H9 (cell line): ENCODE measurements around the gene JPT2. TPM values are rescaled to one million over a fixed set of nuclear protein-coding genes. Genes with fewer than 3 reads are reported as not detected.

Source experiments
- DNase-seq: peaks from one replicate; pipeline ENCODE4 v3.0.0-alpha.2; 2017
- H2AFZ ChIP-seq: one replicate; pipeline ENCODE4 v1.6.1; 2013; ENCODE audit warnings: mild to moderate bottlenecking, low read length, control low read depth, moderate library complexity
- H2AK5ac ChIP-seq: 2 replicates; pipeline ENCODE4 v1.6.1; 2013; ENCODE audit warnings: low read length, control low read depth, mixed read lengths; ENCODE audit not compliant: insufficient read length
- H2BK120ac ChIP-seq: one replicate; pipeline ENCODE4 v1.6.1; 2013; ENCODE audit warnings: low read depth, mild to moderate bottlenecking, low read length, control low read depth, inconsistent platforms; ENCODE audit not compliant: poor library complexity, severe bottlenecking
- H2BK12ac ChIP-seq: 2 replicates; pipeline ENCODE4 v1.6.1; 2013; ENCODE audit warnings: low read length, control low read depth, mixed read lengths, low read depth; ENCODE audit not compliant: insufficient read length
- H2BK15ac ChIP-seq: 2 replicates; pipeline ENCODE4 v1.6.1; 2013; ENCODE audit warnings: low read depth, low read length, control low read depth
- H2BK20ac ChIP-seq: one replicate; pipeline ENCODE4 v1.6.1; 2013; ENCODE audit warnings: low read depth, mild to moderate bottlenecking, low read length, control low read depth, inconsistent platforms; ENCODE audit not compliant: poor library complexity, severe bottlenecking
- H2BK5ac ChIP-seq: 2 replicates; pipeline ENCODE4 v1.6.1; 2013; ENCODE audit warnings: low read length, control low read depth, mixed read lengths; ENCODE audit not compliant: insufficient read length
- H3K14ac ChIP-seq: 2 replicates; pipeline ENCODE4 v1.6.1; 2013; ENCODE audit warnings: low read length, control low read depth; ENCODE audit not compliant: insufficient read depth
- H3K18ac ChIP-seq: 2 replicates; pipeline ENCODE4 v1.6.1; 2013; ENCODE audit warnings: low read depth, mild to moderate bottlenecking, mixed read lengths, low read length, control low read depth; ENCODE audit not compliant: insufficient read length
- H3K23ac ChIP-seq: 2 replicates; pipeline ENCODE4 v1.6.1; 2013; ENCODE audit warnings: low read length, control low read depth, mixed read lengths, low read depth; ENCODE audit not compliant: insufficient read length
- H3K23me2 ChIP-seq: 2 replicates; pipeline ENCODE4 v1.6.1; 2013; ENCODE audit warnings: low read depth, mild to moderate bottlenecking, mixed read lengths, low read length, control low read depth; ENCODE audit not compliant: insufficient read length, poor library complexity, severe bottlenecking
- H3K27ac ChIP-seq: 2 replicates; pipeline ENCODE4 v1.5.1; 2013; ENCODE audit warnings: low read length, control low read depth, mixed read lengths, low read depth; ENCODE audit not compliant: insufficient read length
- H3K27me3 ChIP-seq: 2 replicates; pipeline ENCODE4 v1.6.1; 2013; ENCODE audit warnings: low read length, control low read depth, inconsistent platforms; ENCODE audit not compliant: insufficient read depth
- H3K4ac ChIP-seq: 2 replicates; pipeline ENCODE4 v1.6.1; 2013; ENCODE audit warnings: low read depth, mild to moderate bottlenecking, control low read depth, inconsistent platforms, low read length, moderate library complexity
- H3K4me1 ChIP-seq: 2 replicates; pipeline ENCODE4 v1.6.1; 2013; ENCODE audit warnings: low read length, control low read depth, inconsistent platforms; ENCODE audit not compliant: insufficient read depth
- H3K4me2 ChIP-seq: 2 replicates; pipeline ENCODE4 v1.6.1; 2013; ENCODE audit warnings: low read length, control low read depth, mixed read lengths; ENCODE audit not compliant: insufficient read length, insufficient read depth
- H3K56ac ChIP-seq: 2 replicates; pipeline ENCODE4 v1.6.1; 2013; ENCODE audit warnings: low read depth, mild to moderate bottlenecking, mixed read lengths, low read length, control low read depth; ENCODE audit not compliant: insufficient read length
- H3K79me1 ChIP-seq: 2 replicates; pipeline ENCODE4 v1.6.1; 2013; ENCODE audit warnings: low read depth, mild to moderate bottlenecking, moderate library complexity, low read length, control low read depth, inconsistent platforms; ENCODE audit not compliant: insufficient read depth, poor library complexity, severe bottlenecking
- H3K79me2 ChIP-seq: 2 replicates; pipeline ENCODE4 v1.6.1; 2013; ENCODE audit warnings: low read length, control low read depth, inconsistent platforms; ENCODE audit not compliant: insufficient read depth
- H3K9ac ChIP-seq: 2 replicates; pipeline ENCODE4 v1.6.1; 2013; ENCODE audit warnings: low read length, control low read depth, mixed read lengths; ENCODE audit not compliant: insufficient read length; ENCODE audit errors: extremely low read depth
- H3K9me3 ChIP-seq: one replicate; pipeline ENCODE4 v1.6.1; 2013; ENCODE audit warnings: low read depth, low read length, inconsistent platforms; ENCODE audit not compliant: control insufficient read depth
- H3T11ph ChIP-seq: one replicate; pipeline ENCODE4 v1.6.1; 2013; ENCODE audit warnings: mild to moderate bottlenecking, low read length, control low read depth, inconsistent platforms
- H4K20me1 ChIP-seq: one replicate; pipeline ENCODE4 v1.6.1; 2013; ENCODE audit not compliant: control insufficient read depth, insufficient read length, insufficient read depth
- H4K5ac ChIP-seq: 2 replicates; pipeline ENCODE4 v1.6.1; 2013; ENCODE audit warnings: low read depth, mild to moderate bottlenecking, mixed read lengths, low read length, control low read depth; ENCODE audit not compliant: insufficient read length
- H4K8ac ChIP-seq: replicated peaks from 2 replicates; pipeline ENCODE4 v1.6.1; 2013; ENCODE audit warnings: low read length, control low read depth, mixed read lengths, low read depth; ENCODE audit not compliant: insufficient read length
- H4K91ac ChIP-seq: 2 replicates; pipeline ENCODE4 v1.6.1; 2013; ENCODE audit warnings: low read depth, mild to moderate bottlenecking, moderate library complexity, mixed read lengths, low read length, control low read depth; ENCODE audit not compliant: insufficient read length
- H3K27ac Mint-ChIP-seq, 3 experiments: 2 replicates in 2 of 3; 3 replicates in 1 of 3; pipeline ENCODE4 v1.8.0; 2020 to 2021; ENCODE audit warnings: mixed read lengths in 3 of 3, mild to moderate bottlenecking in 1 of 3, moderate library complexity in 1 of 3
- H3K27me3 Mint-ChIP-seq: 2 replicates; pipeline ENCODE4 v1.8.0; 2021; ENCODE audit warnings: low read depth, mild to moderate bottlenecking, moderate library complexity, mixed read lengths
- H3K36me3 Mint-ChIP-seq, 3 experiments: 2 replicates in 2 of 3; 3 replicates in 1 of 3; pipeline ENCODE4 v1.8.0; 2020 to 2021; ENCODE audit warnings: low read depth in 3 of 3, mixed read lengths in 3 of 3; ENCODE audit not compliant: insufficient read depth in 1 of 3
- H3K4me1 Mint-ChIP-seq, 2 experiments: 2 replicates each; pipeline ENCODE4 v1.8.0; 2020; ENCODE audit warnings: mixed read lengths in 2 of 2
- H3K4me3 Mint-ChIP-seq, 2 experiments: 2 replicates in 1 of 2; 3 replicates in 1 of 2; pipeline ENCODE4 v1.8.0; 2020 to 2021; ENCODE audit warnings: mild to moderate bottlenecking in 2 of 2, mixed read lengths in 2 of 2, moderate library complexity in 1 of 2
- H3K9me3 Mint-ChIP-seq, 2 experiments: 2 replicates in 1 of 2; 3 replicates in 1 of 2; pipeline ENCODE4 v1.8.0; 2020; ENCODE audit warnings: mild to moderate bottlenecking in 2 of 2, mixed read lengths in 2 of 2, moderate library complexity in 1 of 2
- WGBS: extraction: QIAGEN DNeasy Blood & Tissue Kit; methylation state at CpG from one replicate; pipeline ENCODE4 v1.1.7; 2013; ENCODE audit warnings: missing lambda C conversion rate, low lambda C conversion rate, mixed read lengths; ENCODE audit not compliant: insufficient read length; ENCODE audit errors: extremely low coverage; 5-methylcytosine and 5-hydroxymethylcytosine counted together
- total RNA-seq: library from RNA; stranded (reverse); gene quantifications from 2 replicates; pipeline ENCODE4 v1.2.1, GENCODE V29; 2021
- TF ChIP-seq, protein P1 (sequence below): fragments of 200-600 bp; sonication (generic); conservative IDR thresholded peaks from 3 replicates; pipeline ENCODE4 v1.8.0; 2021; ENCODE audit warnings: antibody characterized with exemption, mild to moderate bottlenecking

JPT2 gene
- total RNA-seq, 1 experiment from 2014 or later: 206 TPM

- Histone ChIP-seq H3K18ac (no peak overlapping the region), H3K23ac (no peak overlapping the region), H3K4me1 (no peaks in the 10 kb centered on the region), H4K20me1 (peaks cover 2% of the 10 kb centered on the region), H3K23me2 (no peaks in the 10 kb centered on the region), H3K27ac (no peak overlapping the region), H2BK12ac (no peak overlapping the region), H3K4ac (no peak overlapping the region), H2AK5ac (no peak overlapping the region), H3K4me2 (no peak overlapping the region), H3T11ph (no peak overlapping the region), H3K9ac (no peak overlapping the region), H2AFZ (no peak overlapping the region), H4K5ac (no peak overlapping the region), H2BK20ac (no peak overlapping the region), H2BK15ac (no peak overlapping the region), H3K56ac (no peak overlapping the region), H3K9me3 (no peaks in the 10 kb centered on the region), H2BK5ac (no peak overlapping the region), H4K91ac (no peak overlapping the region), H2BK120ac (no peak overlapping the region), H3K27me3 (no peaks in the 10 kb centered on the region), H3K79me1 (peaks cover 7% of the 10 kb centered on the region), H4K8ac (no peak overlapping the region), H3K14ac (no peak overlapping the region), H3K79me2 (peaks cover 2% of the 10 kb centered on the region; the same call in 1 of the 2 replicates)
- Mint-ChIP-seq H3K9me3 (no peaks in the 10 kb centered on the region), H3K4me3 (no peak overlapping the region), H3K36me3 (peaks cover 22 to 58% (median 26%) of the 10 kb centered on the region in 3 experiments; a peak in 6 of 7 replicates), H3K27ac (no peak overlapping the region), H3K4me1 (no peaks in the 10 kb centered on the region), H3K27me3 (no peaks in the 10 kb centered on the region)
- TF ChIP-seq, protein P1, sequence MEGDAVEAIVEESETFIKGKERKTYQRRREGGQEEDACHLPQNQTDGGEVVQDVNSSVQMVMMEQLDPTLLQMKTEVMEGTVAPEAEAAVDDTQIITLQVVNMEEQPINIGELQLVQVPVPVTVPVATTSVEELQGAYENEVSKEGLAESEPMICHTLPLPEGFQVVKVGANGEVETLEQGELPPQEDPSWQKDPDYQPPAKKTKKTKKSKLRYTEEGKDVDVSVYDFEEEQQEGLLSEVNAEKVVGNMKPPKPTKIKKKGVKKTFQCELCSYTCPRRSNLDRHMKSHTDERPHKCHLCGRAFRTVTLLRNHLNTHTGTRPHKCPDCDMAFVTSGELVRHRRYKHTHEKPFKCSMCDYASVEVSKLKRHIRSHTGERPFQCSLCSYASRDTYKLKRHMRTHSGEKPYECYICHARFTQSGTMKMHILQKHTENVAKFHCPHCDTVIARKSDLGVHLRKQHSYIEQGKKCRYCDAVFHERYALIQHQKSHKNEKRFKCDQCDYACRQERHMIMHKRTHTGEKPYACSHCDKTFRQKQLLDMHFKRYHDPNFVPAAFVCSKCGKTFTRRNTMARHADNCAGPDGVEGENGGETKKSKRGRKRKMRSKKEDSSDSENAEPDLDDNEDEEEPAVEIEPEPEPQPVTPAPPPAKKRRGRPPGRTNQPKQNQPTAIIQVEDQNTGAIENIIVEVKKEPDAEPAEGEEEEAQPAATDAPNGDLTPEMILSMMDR: no peak
- WGBS: no CpG with 5 or more reads among the region's 13 CpGs
- DNase-seq: no peak
Observed at GRCh38 chr16:1632638-1632970, 45.5 kb upstream of the JPT2 start.
